OCI-LY7 (cell line): ENCODE measurements around the gene SCN5A.

ENCODE experiments used
- EZH2phosphoT487 ChIP-seq: fragments of 200-600 bp; sonication (generic); IDR thresholded peaks from 2 replicates; pipeline ENCODE4 v1.6.1; 2018; ENCODE audit warnings: low read depth, borderline replicate concordance, mild to moderate bottlenecking, mixed run types, antibody characterized with exemption, low read length, moderate library complexity, mixed read lengths
- TF ChIP-seq, protein P1 (sequence below): fragments of 200-600 bp; sonication (generic); conservative IDR thresholded peaks from 2 replicates; pipeline ENCODE4 v1.5.1; 2014; ENCODE audit warnings: mild to moderate bottlenecking, antibody characterized with exemption, low read length, moderate library complexity, mixed read lengths

DNA sequence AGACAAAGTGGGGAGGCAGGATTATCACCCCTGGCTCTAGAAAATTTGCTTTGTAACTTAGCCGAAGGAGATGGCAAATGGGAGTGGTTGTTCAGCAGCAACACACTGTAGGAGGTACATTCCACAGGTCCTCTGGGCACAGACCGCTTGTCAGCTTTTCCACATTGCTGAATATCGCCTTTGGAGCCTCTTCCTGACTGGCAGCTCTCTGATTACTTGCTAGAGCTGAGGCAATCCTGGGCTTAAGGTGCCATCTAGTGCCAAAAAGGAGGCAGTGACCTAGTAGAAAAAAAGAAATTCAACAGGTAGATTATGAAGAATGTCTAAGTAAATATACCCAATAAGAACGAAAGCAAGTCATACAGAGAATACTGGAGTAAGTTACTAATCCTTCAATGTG is 13.1 kb upstream of the SCN5A start:
- TF ChIP-seq, protein P1, sequence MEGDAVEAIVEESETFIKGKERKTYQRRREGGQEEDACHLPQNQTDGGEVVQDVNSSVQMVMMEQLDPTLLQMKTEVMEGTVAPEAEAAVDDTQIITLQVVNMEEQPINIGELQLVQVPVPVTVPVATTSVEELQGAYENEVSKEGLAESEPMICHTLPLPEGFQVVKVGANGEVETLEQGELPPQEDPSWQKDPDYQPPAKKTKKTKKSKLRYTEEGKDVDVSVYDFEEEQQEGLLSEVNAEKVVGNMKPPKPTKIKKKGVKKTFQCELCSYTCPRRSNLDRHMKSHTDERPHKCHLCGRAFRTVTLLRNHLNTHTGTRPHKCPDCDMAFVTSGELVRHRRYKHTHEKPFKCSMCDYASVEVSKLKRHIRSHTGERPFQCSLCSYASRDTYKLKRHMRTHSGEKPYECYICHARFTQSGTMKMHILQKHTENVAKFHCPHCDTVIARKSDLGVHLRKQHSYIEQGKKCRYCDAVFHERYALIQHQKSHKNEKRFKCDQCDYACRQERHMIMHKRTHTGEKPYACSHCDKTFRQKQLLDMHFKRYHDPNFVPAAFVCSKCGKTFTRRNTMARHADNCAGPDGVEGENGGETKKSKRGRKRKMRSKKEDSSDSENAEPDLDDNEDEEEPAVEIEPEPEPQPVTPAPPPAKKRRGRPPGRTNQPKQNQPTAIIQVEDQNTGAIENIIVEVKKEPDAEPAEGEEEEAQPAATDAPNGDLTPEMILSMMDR: peak; percentile 76
- no peak for TF ChIP-seq EZH2phosphoT487
